Measurements from ENCODE around the gene ITPR1. TPM values are rescaled to one million over a fixed set of nuclear protein-coding genes. Genes with fewer than 3 reads are reported as not detected.

Gene ITPR1
- total and polyA plus RNA-seq, 2 experiments from 2014 or later = 6.8 to 21.0 TPM

DNA sequence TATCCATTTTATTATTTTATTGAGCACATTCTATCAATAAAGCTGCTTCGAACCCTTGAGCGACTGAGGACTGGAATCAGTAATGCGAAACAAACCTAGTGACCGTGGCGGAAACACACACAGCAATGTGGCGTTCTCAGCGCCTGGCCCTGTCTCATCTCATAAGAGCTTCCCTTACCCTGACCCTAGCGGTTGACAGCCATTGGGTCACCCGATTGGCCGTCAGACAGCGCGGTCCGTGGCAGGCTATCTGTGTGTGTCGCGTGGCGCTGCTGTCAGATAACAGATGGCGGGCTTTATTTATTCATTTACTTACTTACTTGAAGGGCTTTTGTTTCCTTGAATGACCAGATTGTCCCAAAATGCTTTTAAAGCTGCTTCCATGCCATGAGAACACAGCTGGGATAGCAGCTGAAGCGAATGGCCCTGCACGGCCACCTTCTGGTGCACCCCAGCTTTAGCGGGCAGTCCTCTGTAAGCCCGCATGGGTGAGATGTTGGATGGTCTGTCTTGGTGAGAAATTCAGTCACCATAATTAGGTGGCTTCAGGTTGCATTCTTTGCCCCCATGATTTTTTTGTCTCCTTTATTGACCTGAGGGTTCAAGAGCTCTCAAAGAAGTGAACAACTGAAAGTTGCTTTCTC is 270.6 kb downstream of the ITPR1 start:
- Histone ChIP-seq H4K20me1 (replicated peaks; ENCODE audit: insufficient read depth) (no peaks in the 10 kb centered on the region), H3F3A (replicated peaks; ENCODE audit: low read depth) (no peaks in the 10 kb centered on the region), H3K9me2 (ENCODE audit: insufficient read depth) (no peaks in the 10 kb centered on the region), H3K79me2 (replicated peaks; ENCODE audit: insufficient read depth) (no peaks in the 10 kb centered on the region), H3K27me3 (ENCODE audit: insufficient read depth) (no peaks in the 10 kb centered on the region), H3K4me1 (ENCODE audit: insufficient read depth) (no peaks in the 10 kb centered on the region), H3K4me3 (no peak overlapping the region), H3K4me2 (no peak overlapping the region), H3K36me3 (ENCODE audit: insufficient read depth) (0 out of 2 replicates have a peak, but pooled peaks cover 4% of the 10 kb centered on the region), H3K27ac (ENCODE audit: low read depth) (no peak overlapping the region), H2AFZ (no peak overlapping the region)
- Mint-ChIP-seq H3K9me3 (peaks cover 21% of the 10 kb centered on the region), H3K4me1 (no peaks in the 10 kb centered on the region), H3K27me3 (ENCODE audit: insufficient read depth, low read depth, poor library complexity) (peaks cover 3% of the 10 kb centered on the region), H3K36me3 (ENCODE audit: low read depth) (peaks cover 17% of the 10 kb centered on the region), H3K4me3 (no peak overlapping the region), H3K27ac (no peak overlapping the region)
- ATAC-seq (no peak), DNase-seq (ENCODE audit: low spot score) (no peak)
- TF ChIP-seq POLR2AphosphoS5 (IDR thresholded peaks at IDR 0.05; ENCODE audit: low read depth) (no peak), CREB1 (CRISPR knock-in tag; IDR thresholded peaks at IDR 0.05; ENCODE audit: low read depth) (no peak), EZH2phosphoT487 (IDR thresholded peaks at IDR 0.05; ENCODE audit: unreplicated experiment) (no peak), EZH2 (IDR thresholded peaks at IDR 0.05; ENCODE audit: low read depth, unreplicated experiment) (no peak)

DNA sequence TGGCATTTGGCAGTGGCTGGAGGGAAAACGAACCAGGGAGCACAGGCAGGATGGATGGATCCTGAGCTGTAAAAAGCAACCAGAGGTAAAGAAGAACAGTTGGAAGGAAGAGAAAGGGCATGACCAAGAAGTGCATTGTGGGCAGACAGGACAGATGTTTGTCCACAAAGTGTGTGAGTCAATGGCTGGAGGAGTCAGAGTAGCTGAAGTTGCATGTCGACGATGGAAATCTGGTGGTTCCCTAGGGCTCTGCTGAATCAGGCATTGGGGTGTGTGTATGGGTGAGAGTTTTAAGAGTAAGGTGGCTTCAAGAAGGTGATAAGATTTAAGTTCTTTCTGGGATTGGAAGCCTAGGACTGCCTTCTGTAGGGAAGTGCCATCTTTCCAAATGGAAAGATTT is 272.1 kb downstream of the ITPR1 start:
- H3K4me1 Mint-ChIP-seq = no peaks in the 10 kb centered on the region
- Histone ChIP-seq H3F3A (replicated peaks; ENCODE audit: low read depth) (no peaks in the 10 kb centered on the region), H3K79me2 (replicated peaks; ENCODE audit: insufficient read depth) (no peaks in the 10 kb centered on the region), H3K27ac (ENCODE audit: low read depth) (no peak overlapping the region), H2AFZ (no peak overlapping the region), H3K4me1 (ENCODE audit: insufficient read depth) (no peaks in the 10 kb centered on the region), H3K9me2 (ENCODE audit: insufficient read depth) (no peaks in the 10 kb centered on the region), H3K27me3 (ENCODE audit: insufficient read depth) (no peaks in the 10 kb centered on the region), H3K4me2 (no peak overlapping the region), H4K20me1 (replicated peaks; ENCODE audit: insufficient read depth) (no peaks in the 10 kb centered on the region), H3K4me3 (no peak overlapping the region), H3K36me3 (ENCODE audit: insufficient read depth) (0 out of 2 replicates have a peak, but pooled peaks cover 4% of the 10 kb centered on the region)
- TF ChIP-seq CREB1 (CRISPR knock-in tag; IDR thresholded peaks at IDR 0.05; ENCODE audit: low read depth) (no peak), REST (IDR thresholded peaks at IDR 0.05; ENCODE audit: unreplicated experiment) (no peak)
- TF ChIP-seq, protein P1, sequence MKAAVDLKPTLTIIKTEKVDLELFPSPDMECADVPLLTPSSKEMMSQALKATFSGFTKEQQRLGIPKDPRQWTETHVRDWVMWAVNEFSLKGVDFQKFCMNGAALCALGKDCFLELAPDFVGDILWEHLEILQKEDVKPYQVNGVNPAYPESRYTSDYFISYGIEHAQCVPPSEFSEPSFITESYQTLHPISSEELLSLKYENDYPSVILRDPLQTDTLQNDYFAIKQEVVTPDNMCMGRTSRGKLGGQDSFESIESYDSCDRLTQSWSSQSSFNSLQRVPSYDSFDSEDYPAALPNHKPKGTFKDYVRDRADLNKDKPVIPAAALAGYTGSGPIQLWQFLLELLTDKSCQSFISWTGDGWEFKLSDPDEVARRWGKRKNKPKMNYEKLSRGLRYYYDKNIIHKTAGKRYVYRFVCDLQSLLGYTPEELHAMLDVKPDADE (IDR thresholded peaks at IDR 0.05) = no peak
- DNase-seq (ENCODE audit: low spot score) (no peak), ATAC-seq (no peak)
- H3K9me3 Mint-ChIP-seq = peaks cover 21% of the 10 kb centered on the region
- no peak overlapping the region for H3K4me3 Mint-ChIP-seq
- H3K36me3 Mint-ChIP-seq (ENCODE audit: low read depth) = peaks cover 17% of the 10 kb centered on the region
- no peak overlapping the region for H3K27ac Mint-ChIP-seq
- H3K27me3 Mint-ChIP-seq (ENCODE audit: insufficient read depth, low read depth, poor library complexity) = peaks cover 3% of the 10 kb centered on the region

All from GM23338 (cell line).